ENCODE data around the gene COL4A2.

The COL4A2 gene

DNA sequence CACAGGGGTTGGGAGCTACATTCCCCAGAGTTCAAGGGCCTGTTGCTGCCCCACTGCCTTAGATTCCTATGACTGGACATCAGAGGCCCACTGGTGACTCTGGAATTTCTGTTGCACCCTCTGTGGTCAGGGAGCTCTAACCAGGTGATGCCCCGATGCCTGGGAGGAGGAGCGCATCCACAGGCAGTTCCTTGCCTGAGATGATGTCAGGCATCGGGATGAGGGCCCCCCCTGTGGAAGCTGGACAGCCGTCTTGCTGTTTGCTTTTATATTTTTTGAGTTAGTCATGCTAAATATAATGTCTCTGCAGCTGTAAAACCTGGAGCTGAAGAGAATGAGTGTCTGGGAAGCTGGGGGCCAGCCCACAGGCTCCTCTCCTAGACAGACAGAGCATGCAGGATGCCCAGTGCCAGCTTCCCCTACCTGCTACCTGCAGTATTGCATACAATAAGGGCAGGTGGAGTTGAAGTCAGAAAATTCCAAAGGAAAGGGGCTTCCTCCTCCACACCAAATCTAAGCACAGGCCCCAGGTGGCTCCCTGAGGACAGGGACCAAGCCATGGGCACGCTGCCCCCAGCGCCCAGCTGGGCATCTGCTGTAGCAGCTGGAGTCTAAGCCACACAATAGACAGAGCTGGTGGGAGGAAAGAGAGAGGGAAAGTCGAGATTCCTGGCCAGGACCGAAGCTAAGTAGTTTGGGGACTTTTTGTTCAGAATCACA, 16.2 kb downstream of the COL4A2 start:
- no peak for FAIRE-seq

DNA sequence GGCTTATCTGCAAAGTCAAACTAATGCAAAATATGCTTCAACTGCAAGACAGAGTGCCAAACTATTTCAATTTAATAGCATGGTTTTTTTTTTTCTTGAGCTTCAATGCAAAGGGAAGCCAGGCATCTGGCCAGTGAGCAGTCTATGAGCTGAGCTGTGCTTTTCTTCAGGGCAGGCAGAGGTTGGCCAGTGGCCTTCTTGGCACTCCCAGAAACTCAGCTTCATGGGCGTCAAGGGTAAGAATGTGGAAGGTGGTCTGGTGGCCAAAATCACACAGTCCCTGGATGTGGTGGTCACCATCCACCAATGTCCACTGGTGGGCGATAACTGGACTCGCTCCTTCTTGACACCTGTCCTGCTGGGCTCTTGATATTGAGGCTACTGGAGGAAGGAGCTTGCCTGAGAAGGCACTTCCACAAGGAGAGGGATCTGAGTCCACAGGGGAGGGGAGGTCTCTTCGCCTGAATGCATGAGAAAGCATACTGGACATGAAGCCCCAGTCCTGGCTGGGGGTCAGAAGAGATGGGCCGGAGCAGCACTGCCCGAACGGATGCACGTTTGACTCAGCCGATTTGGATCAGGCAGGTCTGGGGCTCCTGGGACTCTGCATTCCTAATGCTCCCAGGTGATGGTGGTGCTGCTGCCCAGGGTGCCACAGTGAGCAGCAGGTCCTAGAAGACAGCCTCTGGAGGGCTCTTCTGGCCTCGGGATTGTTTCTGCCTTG, 17.1 kb downstream of the COL4A2 start:
- FAIRE-seq: no peak

DNA sequence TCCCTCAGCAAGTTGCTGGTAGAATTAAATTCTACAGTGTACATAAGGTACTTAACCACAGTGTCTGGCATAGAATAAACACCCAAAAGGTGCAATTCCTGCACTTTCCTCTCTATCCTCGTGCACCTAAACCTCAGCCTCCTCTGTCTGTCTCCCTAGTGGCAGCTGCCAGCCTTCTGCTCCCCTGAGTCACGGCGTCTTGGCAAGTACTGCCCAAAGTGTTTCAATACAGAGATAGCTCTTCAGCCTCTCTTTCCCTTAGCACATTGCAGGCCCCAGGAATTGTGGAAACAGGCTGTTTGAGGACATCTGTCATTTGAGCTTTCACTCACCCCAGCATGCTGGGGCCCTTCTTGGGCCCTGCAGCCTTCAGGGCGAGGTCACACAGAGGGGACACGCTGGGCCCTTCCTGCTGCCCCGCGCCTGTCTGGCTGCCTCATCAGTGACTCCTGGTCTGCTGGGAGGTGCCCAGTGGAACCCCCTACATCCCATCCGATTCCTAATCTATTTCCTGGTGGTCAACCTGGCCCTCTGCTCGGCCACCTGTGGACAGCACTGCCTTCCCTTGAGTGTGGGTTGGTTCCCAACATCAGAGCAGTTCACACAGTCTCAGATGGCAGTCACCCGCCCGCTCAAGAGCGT, 19.3 kb downstream of the COL4A2 start:
- FAIRE-seq: no peak

DNA sequence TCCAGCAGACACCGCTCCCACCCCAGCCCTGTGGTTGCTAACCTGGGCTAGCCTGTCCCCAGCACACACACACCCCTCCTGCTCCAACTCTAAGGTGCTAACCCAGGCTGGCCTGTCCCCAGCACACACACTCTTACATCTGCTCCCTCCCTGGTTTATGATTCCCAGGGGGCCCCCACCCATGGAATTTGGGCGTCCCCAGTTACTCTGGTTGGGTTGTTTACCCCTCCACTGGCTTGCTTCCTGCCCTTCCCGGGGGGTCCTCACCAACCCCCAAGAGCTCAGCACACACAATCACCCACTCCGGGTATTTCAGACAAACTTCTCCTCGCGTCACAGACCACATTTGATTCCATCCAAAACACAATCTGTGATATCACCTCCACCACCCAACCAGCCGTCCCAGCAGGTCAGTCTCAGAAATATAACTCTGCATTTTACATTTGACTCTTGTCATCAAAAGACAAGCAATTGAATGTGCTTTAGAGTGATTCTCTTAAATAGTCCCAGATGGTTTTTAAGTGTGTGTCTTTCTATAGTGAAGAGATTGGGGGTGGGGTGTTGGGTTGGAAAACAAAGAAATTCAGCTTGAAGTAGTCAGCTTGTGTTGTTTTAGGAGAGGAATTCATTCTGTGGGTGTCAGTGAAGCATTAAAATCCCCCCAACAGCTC, 20.1 kb downstream of the COL4A2 start:
- no peak for FAIRE-seq

DNA sequence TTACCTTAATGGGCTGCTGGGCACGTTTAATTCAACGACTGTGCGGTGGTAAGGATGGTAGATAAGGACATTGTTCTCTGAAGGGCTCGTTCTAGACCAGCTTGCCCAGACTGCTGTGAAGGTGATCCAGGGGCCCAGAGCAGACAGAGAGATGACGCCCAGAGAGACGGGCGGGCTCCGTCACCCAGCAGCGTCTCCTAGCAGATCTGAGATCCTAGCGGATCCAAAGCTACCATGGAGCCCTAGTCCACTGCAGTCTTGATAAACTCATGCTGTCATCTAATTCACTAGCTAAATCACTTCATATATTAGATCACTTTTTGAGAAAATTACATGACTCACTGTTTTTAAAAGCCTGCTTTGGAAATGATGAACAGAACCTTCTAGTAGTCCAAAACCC, 21.5 kb downstream of the COL4A2 start:
- FAIRE-seq: no peak

DNA sequence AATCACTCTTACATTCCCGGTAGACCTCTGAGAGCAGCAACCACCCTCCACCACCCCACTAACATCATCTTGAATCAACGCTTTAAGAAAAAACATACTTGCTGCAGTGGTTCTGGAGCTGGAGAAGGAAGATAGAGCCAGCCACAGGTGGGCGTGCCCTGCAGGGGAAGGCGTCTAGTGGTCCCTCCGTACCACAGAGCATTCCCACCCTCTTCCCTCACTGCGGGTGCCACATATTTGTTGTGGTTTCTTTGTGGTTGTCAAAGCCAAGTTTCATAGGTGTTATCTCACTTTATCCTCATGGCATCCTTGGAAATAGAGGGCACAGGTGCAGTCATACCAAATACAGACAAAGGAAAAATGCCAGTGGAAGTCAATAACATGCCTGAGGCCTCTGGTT, 22.2 kb downstream of the COL4A2 start:
- FAIRE-seq: no peak

DNA sequence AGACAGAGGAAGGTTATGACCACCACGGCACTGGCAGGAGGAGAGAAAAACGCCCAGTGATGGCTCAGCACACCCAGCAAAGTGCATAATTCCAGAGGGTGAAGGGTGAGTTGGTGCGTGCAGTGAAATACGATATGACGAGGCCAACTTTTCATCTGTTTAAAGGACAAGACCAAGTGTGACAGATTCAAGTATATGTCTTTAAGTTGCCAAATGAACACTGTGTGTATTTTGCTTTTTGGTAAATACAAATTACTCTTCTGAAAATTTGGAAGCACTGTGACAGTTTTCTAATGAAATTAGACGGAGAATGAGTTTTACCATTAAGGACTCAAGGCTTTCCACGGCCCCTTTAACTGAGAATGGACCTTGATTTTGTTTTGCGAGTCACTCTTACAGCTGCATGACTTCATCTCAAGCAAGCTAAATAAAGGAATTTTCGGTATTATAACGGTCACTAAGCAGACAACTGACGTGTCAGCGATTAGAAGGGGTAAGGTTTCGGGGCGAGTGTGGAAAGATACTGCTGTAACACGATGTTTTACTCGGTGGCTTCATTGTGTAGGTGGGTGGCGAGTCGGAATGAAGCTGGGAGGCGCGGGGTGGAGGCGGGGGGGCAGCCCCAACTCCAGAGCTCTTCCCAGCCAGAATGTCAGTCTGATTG, 22.8 kb downstream of the COL4A2 start:
- no peak for FAIRE-seq

DNA sequence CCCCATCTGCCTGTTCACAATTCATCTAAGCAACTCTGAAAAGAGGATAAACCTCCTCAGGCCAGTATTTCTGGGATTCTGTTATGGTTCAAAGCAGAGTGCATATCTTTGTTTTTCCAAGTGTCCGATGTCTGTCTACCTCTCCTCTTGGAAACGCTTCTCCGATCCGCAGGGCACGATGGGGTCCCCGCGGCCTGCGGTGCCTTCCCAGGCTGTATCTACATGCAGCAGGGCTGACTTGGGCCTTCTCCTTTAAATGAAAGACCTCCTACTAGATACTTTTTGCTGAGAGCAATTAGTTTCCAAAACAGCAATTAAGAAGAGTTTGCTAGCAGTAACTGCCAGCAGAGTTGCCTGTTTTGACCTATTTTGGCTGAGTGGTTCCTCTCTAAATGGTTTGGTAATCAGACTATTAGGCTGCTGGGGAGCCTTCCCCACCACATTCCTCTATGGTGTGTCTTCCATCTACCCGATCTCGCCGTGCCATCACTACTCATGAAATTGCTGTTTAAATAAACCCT, 23.5 kb downstream of the COL4A2 start:
- no peak for FAIRE-seq

DNA sequence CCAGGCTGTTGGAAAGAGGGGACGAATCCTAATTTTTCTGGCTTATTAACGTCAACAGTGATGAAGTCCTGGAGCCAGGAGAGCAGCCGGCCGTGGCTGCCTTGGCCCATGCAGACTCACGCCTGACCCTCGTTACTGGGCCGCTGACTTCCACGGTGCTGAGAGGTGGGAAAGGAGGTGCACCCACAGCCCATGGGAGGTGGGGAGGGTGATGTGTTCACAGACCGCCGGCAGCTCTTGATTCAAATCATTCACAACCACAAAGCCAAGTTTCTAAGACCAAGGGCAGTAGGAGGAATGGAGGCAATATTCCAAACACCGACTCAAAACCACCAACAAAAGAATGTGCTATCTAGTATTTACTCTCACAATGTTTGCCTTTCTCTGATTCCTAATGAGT, 24.3 kb downstream of the COL4A2 start:
- FAIRE-seq: no peak

DNA sequence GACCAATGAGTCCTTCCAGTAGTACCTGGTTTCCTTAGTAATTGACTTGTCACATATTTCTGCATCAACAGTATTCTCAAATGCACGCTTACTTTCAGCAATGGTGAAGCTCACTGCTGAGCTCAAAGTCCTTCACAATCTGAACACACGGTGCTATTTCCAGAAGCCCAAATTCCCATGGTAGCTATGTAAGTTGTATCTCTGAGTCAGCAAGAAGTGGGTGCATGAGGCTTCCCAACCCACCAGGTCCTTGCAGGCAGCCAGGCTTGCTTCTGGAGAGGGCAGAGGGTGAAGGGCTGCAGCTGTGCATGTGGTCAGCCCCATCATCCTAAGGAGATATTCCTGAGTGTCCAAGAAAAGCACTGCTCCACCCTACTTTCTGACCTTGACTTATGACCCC, 25.7 kb downstream of the COL4A2 start:
- FAIRE-seq: no peak

DNA sequence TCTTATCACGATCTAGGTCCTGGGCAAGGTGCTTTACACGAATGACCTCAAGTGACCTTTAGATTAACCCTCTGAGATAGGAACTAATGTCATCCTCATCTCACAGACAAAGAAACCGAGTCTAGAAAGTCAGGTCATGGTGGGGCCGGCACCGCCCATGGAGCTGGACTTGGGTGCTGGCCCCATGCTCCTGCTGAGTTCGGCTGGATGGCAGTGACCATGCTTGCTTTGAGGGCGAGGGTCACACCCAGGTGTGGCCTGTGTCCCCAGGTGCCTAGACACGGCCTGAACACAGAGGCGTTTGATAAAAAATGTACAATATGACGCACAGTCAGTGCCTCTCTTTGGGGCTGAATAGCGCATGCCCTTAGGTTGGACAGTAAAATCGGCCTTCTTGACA, 26.8 kb downstream of the COL4A2 start:
- no peak for FAIRE-seq

DNA sequence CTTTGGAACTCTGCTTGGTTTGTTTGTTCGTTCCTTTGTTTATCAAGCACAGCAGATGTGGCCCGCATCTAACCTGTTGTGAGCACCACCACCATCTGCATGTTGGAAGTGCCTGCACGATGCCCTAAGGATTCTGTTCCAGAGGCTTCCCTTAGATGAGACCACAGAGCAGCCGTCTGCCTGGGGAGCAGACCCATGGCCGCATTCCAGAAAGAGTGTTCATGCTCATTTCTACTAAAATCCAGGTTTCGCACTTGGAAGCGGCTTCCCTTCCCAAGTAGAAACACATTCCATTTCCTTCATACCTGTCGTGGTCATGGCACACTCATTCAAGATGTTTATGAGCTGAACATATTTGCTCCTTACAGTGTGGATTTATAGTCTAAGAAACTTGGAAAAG, 27.2 kb downstream of the COL4A2 start:
- FAIRE-seq: no peak

DNA sequence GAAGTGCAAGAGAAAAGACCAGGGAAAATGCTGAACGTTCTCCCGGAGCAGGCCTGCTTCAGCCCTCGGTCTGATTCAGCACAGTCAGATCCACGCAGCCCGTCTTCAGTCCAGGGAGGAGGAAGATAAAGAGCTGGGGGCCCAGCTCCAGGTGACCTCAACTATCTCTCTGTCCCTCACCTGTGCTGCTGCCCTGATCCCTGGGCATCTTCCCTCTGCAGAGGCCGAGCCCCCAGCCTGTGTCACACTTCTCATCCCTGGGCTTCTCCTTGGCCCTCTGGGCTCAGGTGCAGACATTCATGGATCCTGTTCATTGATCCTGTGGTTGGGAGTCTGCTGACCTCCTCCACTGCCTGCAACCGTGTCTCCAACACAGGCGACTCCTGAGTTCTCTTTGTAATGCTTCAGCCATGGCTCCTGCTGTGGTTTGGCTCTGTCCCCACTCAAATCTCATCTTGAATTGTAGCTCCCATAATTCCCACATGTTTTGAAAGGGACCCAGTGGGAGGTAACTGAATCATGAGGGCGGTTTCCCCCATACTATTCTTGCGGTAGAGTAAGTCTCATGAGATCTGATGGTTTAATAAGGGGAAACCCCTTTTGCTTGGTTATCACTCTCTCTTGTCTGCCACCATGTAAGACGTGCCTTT, 27.9 kb downstream of the COL4A2 start:
- no peak for FAIRE-seq

DNA sequence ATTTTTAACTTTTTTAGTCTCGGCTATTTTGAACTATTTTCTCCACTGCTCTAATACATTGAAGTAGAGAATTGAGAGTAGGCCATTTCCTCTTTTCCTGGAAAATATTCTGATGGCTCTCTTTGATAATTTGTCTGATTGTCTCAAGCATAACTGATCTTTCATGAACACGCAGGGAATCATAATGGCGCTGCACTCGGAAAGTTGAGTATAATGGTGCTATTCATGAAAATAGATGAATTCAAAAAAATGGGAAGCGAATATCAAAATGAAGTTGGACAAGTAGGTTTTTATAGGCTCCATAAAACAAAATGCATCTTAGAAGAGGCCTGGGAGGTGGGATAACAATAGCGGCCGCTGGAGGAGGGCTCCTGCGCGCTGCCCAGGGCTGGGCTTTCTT, 29.0 kb downstream of the COL4A2 start:
- no peak for FAIRE-seq

DNA sequence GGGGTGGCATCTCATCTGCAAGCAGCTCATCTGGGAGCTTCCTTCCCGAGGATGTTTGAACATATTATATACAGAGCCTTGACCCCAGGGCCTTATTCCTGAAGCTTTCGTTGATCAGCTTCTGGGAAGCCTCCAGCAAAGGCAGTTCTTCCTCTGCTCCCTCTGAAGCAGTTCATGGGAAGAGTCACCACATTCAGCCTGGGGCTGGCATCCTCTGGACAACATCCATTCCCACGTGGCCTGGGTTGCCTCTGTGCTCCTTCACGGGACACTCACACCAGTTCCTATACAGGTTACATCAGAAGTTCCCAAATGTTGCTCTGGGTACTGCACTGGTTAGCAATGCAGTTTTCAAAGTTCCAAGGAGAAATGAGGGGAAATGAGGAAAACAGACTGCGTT, 29.6 kb downstream of the COL4A2 start:
- FAIRE-seq: no peak

DNA sequence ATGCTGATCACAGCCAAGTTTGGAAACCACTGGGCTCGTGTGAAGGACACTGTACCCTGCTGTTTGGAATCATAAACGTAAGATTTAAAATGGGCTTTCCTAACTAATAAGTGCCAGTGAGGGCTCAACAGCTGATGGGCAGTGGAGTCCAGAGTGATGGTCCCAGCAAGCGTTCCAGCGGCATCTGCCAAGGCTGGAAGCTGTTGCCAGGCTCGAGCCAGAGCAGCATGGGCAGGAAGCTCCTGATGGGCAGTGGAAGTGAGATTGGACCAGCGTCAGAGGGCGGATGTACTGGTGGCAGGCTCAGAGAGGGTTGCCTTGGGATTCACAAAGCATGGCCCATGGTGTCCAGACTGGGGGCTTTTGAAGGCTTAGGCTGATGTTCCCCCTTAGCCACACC, 30.2 kb downstream of the COL4A2 start:
- no peak for FAIRE-seq

DNA sequence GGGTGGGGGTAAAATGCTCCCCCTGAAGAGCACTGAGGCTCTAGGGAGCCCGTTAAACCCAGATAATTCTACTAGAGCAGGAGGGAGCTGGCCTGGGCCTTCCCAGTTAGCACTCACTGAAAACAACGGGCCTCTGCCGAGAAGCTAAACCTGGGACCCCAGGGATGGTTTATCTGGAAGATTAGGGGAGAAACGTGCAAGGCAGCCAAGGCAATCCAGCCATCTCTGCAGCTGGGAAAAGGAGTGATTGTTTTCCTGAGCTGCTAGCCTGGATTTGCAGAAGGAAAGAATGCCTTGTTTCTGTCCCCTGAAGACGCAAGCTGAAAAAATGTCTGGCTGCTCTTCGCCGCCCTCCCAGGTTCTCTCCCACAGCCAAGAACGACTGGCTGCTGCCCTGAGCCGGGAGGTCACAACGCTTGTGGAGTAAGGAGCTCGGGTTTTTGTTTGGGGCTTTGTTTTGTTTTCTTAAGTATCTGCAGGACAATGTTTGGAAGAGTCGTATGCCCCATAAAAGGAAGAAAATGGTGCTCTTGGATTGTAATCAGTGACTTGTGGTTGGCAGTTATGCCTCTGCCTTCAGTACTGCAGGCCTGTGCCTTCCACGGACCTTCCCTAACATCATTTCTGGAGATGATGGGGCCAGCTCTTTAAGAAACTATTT, 31.5 kb downstream of the COL4A2 start:
- FAIRE-seq: no peak

DNA sequence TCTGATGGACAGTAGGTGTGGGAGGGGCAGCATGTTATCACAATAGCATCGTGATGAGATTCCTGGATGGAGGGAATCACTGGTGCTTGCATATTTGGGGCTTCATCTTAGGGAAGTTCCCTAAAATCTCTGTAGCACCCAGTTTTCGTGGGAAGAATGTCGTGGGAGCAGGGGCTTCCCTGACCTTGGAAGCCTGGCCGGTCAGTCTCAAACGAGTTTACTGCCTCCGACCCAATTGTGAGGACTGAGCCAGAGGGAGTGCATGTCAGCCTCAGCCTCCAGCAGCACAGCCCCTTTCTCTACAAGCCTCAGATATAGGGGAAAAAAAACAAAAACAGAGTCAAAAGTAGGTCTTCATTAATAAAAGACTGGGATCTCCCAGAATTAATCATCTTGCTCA, 32.2 kb downstream of the COL4A2 start:
- FAIRE-seq: no peak

DNA sequence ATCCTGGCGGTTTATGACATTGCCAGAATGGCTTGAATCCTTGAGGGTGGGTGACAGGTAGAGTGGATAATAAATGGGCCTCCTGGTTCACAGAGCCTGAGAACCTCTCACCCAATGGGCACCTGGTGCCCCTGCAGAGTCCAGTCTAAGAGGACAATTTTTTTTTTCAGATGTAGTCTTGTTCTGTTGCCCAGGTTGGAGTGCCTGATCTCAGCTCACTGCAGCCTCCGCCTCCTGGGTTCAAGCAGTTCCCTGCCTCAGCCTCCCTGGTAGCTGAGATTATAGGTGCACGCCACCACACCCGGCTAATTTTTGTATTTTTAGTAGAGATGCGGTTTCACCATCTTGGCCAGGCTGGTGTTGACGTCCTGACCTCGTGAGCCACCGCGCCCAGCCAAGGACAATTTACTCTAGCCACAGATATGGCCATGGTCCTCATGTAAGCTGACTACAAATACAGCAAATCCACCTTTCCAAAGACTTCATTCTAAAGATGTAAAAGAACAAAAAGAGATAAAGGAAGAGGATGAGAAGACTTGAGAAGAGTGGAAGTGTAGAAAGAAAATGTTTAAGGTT, 33.0 kb downstream of the COL4A2 start:
- no peak for FAIRE-seq

DNA sequence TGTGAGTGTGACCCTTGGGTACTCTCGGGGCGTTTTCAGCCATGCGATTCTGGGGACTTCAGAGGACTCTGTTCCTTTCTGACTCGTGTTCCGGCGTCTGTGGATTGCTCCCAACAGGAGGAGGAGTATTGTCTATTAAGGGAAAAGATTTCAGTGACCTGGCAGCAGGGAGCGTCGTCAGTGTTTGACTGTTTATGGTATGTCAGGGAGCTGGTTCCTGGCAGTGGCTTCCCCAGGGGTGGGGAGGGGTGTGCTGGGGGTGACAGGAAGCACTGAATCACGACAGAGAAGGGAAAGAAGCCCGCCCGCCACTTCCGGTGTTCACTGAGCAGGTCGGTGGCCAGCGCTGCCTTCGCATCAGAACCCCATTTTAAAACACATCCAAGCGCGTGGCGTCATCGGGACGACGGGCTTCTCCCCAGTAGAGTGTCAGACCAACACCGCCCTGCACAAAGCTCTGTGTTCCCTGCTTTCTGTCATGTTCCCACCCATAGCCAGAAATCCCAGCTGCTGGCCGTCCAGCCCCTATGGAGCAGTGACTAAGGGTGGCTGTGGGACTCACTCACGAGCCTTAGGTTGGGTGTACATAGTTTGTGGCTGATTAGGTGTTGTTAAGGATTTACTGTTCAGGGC, 33.8 kb downstream of the COL4A2 start:
- FAIRE-seq: no peak

All from A204.1 (cell line).